Activated CD4-positive, alpha-beta memory T cell treated with anti-CD3 and anti-CD28 coated beads, Interleukin-2, amount 10 ng/mL, durations not matched to agents 7 days and 5 days (primary cell): ENCODE measurements around the gene BTBD2. TPM values are rescaled to one million over a fixed set of nuclear protein-coding genes. Genes with fewer than 3 reads are reported as not detected.

Experiments
- CTCF ChIA-PET: fragments of 350-600 bp; sonication (Branson Sonifier 250); formaldehyde crosslinking; loops from one replicate; lab custom pipeline; 2021; ENCODE audit warnings: antibody characterized with exemption, inconsistent platforms; lab: Charles Lee
- POLR2A ChIA-PET: fragments of 350-600 bp; sonication (Branson Sonifier 250); formaldehyde crosslinking; loops from one replicate; lab custom pipeline; 2021; ENCODE audit warnings: antibody characterized with exemption; lab: Charles Lee
- DNase-seq: peaks from one replicate; pipeline ENCODE4 v3.0.0-alpha.2; 2020
- H3K27ac Mint-ChIP-seq: one replicate; pipeline ENCODE4 v1.8.0; 2021; ENCODE audit warnings: mild to moderate bottlenecking, mixed read lengths
- H3K27me3 Mint-ChIP-seq: one replicate; pipeline ENCODE4 v1.8.0; 2021; ENCODE audit warnings: mixed read lengths
- H3K36me3 Mint-ChIP-seq: one replicate; pipeline ENCODE4 v1.8.0; 2021; ENCODE audit warnings: low read depth, mixed read lengths
- H3K4me1 Mint-ChIP-seq: one replicate; pipeline ENCODE4 v1.8.0; 2021; ENCODE audit warnings: mixed read lengths
- H3K4me3 Mint-ChIP-seq: one replicate; pipeline ENCODE4 v1.8.0; 2021; ENCODE audit warnings: mild to moderate bottlenecking, mixed read lengths
- H3K9me3 Mint-ChIP-seq: one replicate; pipeline ENCODE4 v1.8.0; 2021; ENCODE audit warnings: mixed read lengths
- total RNA-seq, 2 experiments: library from RNA; stranded (reverse); gene quantifications; one replicate each; pipeline ENCODE4 v1.2.3, GENCODE V29; 2021

BTBD2 gene
- total RNA-seq, 2 experiments from 2014 or later: 55.4 to 57.1 TPM

DNA sequence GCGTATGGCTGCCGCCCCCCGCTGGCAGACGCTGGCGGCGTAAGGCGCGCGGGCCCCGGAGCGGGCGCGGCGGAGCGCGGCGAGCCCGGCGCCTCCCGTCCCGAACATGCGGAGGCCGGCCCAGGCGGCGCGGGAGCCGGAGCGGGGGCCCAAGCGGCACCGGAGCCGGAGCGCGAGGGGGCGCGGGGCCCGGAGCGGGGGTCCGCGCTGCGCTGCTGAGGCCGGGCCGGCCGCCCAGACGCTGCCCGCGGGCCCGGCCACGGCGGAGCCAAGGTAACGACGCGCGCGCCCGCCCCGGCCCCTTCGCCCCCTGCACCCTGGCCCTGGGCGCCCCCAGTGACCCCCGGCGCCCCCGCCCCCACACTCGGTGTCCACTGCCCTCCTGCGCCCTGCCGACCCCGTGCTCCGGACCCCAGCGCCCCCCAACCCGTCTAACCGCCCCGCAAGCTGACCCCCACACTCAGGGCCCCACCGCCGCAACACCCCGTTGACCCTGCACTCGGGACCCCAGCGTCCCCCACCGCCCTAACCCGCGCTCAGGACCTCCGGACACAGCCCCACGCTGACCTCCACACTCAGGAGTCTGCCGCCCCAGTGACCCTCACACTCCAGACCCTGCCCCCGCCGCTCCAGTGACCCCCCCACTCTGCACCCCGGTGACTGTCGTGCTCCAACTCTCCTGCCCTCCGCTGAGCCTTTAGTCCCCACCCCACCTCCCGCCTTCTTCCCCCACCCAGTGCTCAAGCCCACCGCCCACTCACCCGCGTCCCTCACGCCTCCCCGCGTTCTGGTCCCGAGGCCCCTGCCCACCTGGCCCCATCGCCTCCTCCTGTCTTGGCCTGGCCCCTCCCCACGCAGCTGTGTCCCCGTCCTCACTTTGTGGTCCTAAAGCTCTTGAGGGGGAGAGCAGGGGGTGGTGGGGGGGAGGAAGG, 74.1 kb downstream of the BTBD2 start, which contains the start of gene CSNK1G2:
Gene CSNK1G2, plus strand, starts transcription at position 27 of the 932 bp plus-strand sequence. CDS start 28,601 bp downstream, outside the sequence.
- Mint-ChIP-seq H3K27me3 (no peaks in the 10 kb centered on the region), H3K27ac (peak within 1 kb of the TSS; percentile 96), H3K4me1 (peaks cover 47% of the 10 kb centered on the region), H3K36me3 (peaks cover 26% of the 10 kb centered on the region), H3K9me3 (no peaks in the 10 kb centered on the region), H3K4me3 (peak within 1 kb of the TSS; percentile 95)
- DNase-seq: no peak
- ChIA-PET CTCF (interaction anchor here (1.6 kb wide), 2 partner anchors 13 to 77 kb away, joined by 3 to 8 read pairs; no protein-coding TSS in a partner anchor), POLR2A (interaction anchor here (1.2 to 2.1 kb wide), 9 partner anchors 14 to 142 kb away, joined by 3 to 7 read pairs (median 4); no protein-coding TSS in a partner anchor)

DNA sequence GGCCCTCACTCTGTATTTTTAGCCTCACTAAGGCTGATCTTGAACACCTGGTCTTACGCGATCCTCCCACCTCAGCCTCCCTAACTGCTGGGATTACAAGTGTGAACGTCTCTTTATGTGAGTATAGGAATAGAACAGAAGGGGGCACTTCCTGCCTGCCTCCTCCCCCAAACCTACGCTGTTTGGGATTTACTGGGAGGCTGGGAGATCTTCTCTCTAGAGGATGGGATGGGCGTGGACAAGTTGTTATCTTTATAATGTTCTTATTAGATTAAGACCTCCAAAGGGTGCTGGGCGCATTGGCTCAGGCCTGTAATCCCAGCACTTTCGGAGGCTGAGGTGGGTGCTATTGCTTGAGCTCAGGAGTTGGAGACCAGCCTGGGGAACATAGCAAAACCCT, 77.4 kb downstream of the BTBD2 start:
- Mint-ChIP-seq H3K36me3 (peaks cover 36% of the 10 kb centered on the region), H3K27me3 (no peaks in the 10 kb centered on the region), H3K4me3 (no peak overlapping the region), H3K9me3 (peaks cover 7% of the 10 kb centered on the region), H3K27ac (no peak overlapping the region), H3K4me1 (peaks cover 43% of the 10 kb centered on the region)
- no peak for DNase-seq
- ChIA-PET CTCF (interaction anchor here (0.6 kb wide), 1 partner anchor 100 kb away, joined by 3 read pairs; no protein-coding TSS in a partner anchor), POLR2A (no interaction called here)

DNA sequence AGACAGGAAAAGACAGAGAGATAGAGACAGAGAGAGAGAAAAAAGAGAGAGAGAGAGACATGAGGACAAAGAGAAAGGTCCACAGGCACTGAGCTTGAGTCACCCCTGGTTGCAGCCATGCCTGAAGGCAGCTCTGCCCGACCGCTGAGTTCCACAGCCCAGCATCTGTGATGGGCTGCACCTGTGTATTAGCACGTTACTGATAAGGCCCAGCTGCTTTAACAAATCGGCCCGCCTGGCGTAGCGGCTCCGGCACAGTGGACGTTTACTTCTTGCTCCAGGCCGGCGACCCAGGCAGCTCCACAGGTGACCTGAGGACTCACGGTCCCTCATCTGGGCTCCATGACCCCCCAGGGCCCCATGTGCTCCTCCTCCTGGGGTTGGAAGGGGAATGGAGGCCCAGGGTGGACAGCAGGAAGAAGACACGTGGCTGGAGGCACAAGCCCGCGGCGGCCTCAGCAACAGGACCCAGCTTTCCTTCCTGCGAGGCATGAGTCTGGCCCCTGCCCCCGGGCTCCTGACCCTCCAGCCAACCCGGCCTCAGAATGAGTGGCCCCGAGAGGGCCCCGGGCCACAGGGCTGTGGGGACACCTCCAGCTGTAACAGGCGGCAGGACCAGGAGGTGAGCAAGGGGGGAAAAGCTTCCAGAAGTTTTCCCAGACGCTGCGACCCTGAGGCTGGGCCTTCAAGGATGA, 78.5 kb downstream of the BTBD2 start:
- peaks cover 12% of the 10 kb centered on the region for H3K9me3 Mint-ChIP-seq
- no peaks in the 10 kb centered on the region for H3K27me3 Mint-ChIP-seq
- DNase-seq: no peak
- peaks cover 33% of the 10 kb centered on the region for H3K36me3 Mint-ChIP-seq
- ChIA-PET CTCF (interaction anchor here (0.7 to 2.1 kb wide), 3 partner anchors 9 to 196 kb away, joined by 3 to 8 read pairs (median 7); no protein-coding TSS in a partner anchor), POLR2A (interaction anchor here (1.2 kb wide), 1 partner anchor 40 kb away, joined by 4 read pairs; no protein-coding TSS in a partner anchor)
- H3K27ac Mint-ChIP-seq: no peak overlapping the region
- H3K4me1 Mint-ChIP-seq: peaks cover 39% of the 10 kb centered on the region
- H3K4me3 Mint-ChIP-seq: no peak overlapping the region

DNA sequence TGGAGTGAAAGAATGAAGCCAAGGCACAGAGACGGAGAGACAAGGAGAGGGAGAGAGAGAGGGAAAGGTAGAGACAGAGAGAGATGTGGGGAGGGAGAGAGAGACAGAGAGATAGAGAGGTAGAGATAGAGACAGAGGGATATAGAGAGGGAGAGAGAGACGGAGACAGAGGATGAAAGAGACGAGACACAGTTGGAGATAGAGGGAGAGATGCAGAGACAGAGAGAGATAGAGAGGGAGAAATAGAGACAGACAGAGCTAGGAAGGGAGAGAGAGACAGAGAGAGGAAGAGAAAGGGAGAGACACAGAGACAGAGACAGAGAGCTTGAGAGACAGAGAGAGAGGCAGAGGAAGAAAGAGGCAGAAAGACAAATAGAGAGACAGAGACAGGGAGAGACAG, 79.1 kb downstream of the BTBD2 start:
- Mint-ChIP-seq H3K4me3 (no peak overlapping the region), H3K36me3 (peaks cover 37% of the 10 kb centered on the region), H3K4me1 (peaks cover 40% of the 10 kb centered on the region), H3K27ac (no peak overlapping the region), H3K9me3 (peaks cover 17% of the 10 kb centered on the region), H3K27me3 (no peaks in the 10 kb centered on the region)
- ChIA-PET CTCF (interaction anchor here (0.7 to 2.1 kb wide), 3 partner anchors 8 to 197 kb away, joined by 3 to 8 read pairs (median 7); no protein-coding TSS in a partner anchor), POLR2A (interaction anchor here (1.2 kb wide), 2 partner anchors 14 to 39 kb away, joined by 3 to 4 read pairs; no protein-coding TSS in a partner anchor)
- DNase-seq: no peak

DNA sequence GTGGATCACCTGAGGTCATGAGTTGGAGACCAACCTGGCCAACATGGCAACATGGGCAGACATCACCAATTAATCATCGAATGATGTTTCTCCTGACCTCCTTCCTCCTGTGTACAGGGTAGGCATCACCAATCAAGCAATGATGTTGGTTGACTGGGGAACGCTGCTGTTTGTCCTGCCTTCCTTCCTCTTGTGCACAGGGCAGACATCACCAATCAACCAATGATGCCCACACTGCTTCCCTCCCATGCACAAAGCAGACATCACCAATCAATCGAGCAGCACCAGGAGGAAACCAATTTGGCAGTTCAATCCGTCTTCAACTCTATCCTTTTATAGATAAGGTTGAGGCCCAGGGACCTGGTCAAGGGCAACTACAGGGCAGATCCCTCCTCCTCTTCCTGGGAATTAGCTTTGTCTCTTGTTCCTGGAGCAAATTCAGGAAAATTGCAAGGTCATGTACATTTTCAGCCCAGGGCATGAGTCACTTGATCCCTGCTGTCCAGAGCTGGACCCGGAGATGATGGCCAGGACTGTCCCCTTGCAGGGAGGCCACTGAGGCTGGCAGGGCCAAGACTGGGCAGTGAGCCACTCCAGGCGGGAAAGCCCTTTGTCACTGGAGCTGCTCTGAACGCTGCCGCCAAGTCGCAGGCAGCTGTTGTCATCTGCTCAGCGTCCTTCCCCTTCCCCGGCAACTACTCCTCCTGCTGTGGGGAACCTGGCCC, 79.9 kb downstream of the BTBD2 start:
- no peak overlapping the region for H3K27ac Mint-ChIP-seq
- CTCF ChIA-PET: interaction anchor here (2.1 kb wide), 1 partner anchor 10 kb away, joined by 7 read pairs; no protein-coding TSS in a partner anchor
- H3K4me3 Mint-ChIP-seq: no peak overlapping the region
- POLR2A ChIA-PET: interaction anchor here (1.2 kb wide), 1 partner anchor 13 kb away, joined by 3 read pairs; no protein-coding TSS in a partner anchor
- H3K4me1 Mint-ChIP-seq: peaks cover 40% of the 10 kb centered on the region
- DNase-seq: peak; percentile 45
- peaks cover 17% of the 10 kb centered on the region for H3K9me3 Mint-ChIP-seq
- H3K27me3 Mint-ChIP-seq: no peaks in the 10 kb centered on the region
- H3K36me3 Mint-ChIP-seq: peaks cover 37% of the 10 kb centered on the region

Other genes starting within 250 kb of the BTBD2 start
- 10 to 100 TPM; 22.5 to 23.3 TPM for gene ATP8B3, start 203.4 kb downstream of the BTBD2 start, total RNA-seq
- gene REXO1, start 167.2 kb downstream of the BTBD2 start, total RNA-seq: 10 to 100 TPM; 46.5 to 47.5 TPM
- gene KLF16, start 152.1 kb downstream of the BTBD2 start, total RNA-seq: 10 to 100 TPM; 24.6 to 25.7 TPM
- 100 to 1,000 TPM; 255 to 259 TPM for gene ABHD17A, start 130.2 kb downstream of the BTBD2 start, total RNA-seq
- gene ADAT3, start 110.3 kb downstream of the BTBD2 start, total RNA-seq: 10 to 100 TPM; 13.3 to 15.5 TPM
- 10 to 100 TPM; 36.5 to 39.7 TPM for gene SCAMP4, start 110.3 kb downstream of the BTBD2 start, total RNA-seq
- gene CSNK1G2, start 74.5 kb downstream of the BTBD2 start, total RNA-seq: 100 to 1,000 TPM; 130 to 132 TPM
- gene MKNK2, start 35.5 kb upstream of the BTBD2 start, total RNA-seq: 100 to 1,000 TPM; 239 to 253 TPM
- gene MOB3A, start 80.6 kb upstream of the BTBD2 start, total RNA-seq: 100 to 1,000 TPM; 242 to 251 TPM
- gene IZUMO4, start 81.2 kb upstream of the BTBD2 start, total RNA-seq: 10 to 100 TPM; 10.3 to 10.5 TPM
- gene AP3D1, start 135.9 kb upstream of the BTBD2 start, total RNA-seq: 100 to 1,000 TPM; 104 to 105 TPM
- 10 to 100 TPM; 55.7 to 57.1 TPM for gene DOT1L, start 148.2 kb upstream of the BTBD2 start, total RNA-seq
- gene PLEKHJ1, start 220.6 kb upstream of the BTBD2 start, total RNA-seq: 10 to 100 TPM; 58.3 to 60.4 TPM
- 100 to 1,000 TPM; 137 to 145 TPM for gene SF3A2, start 221.1 kb upstream of the BTBD2 start, total RNA-seq
- gene AMH, start 233.6 kb upstream of the BTBD2 start, total RNA-seq: 1 to 10 TPM; 4.6 to 7.6 TPM
- 1 to 10 TPM in 1 of 2 experiments, under 1 TPM in 1; 0.73 to 1.3 TPM for gene JSRP1, start 240.7 kb upstream of the BTBD2 start, total RNA-seq